Calu3 (cell line): ENCODE measurements around the gene ANKRD66. TPM values are rescaled to one million over a fixed set of nuclear protein-coding genes. Genes with fewer than 3 reads are reported as not detected.

ENCODE experiments used
- BruUV-seq: library from RNA; stranded (reverse); fragments of 400-500 nt; replicated peaks from 2 replicates; lab custom pipeline; 2021; lab: Mats Ljungman, UMichigan
- CTCF ChIA-PET: fragments of 300-600 bp; sonication (Branson Sonifier 250); formaldehyde crosslinking; loops from one replicate; lab custom pipeline; 2022; ENCODE audit warnings: antibody characterized with exemption; lab: Charles Lee
- DNase-seq: peaks from one replicate; pipeline ENCODE4 v3.0.0; 2022
- H3K27ac Mint-ChIP-seq: one replicate; pipeline ENCODE4 v1.8.0; 2022; ENCODE audit warnings: mixed read lengths; ENCODE audit not compliant: unreplicated experiment
- H3K27me3 Mint-ChIP-seq: one replicate; pipeline ENCODE4 v1.8.0; 2022; ENCODE audit warnings: mixed read lengths; ENCODE audit not compliant: unreplicated experiment
- H3K36me3 Mint-ChIP-seq: one replicate; pipeline ENCODE4 v1.8.0; 2022; ENCODE audit warnings: mild to moderate bottlenecking, moderate library complexity, mixed read lengths; ENCODE audit not compliant: insufficient read depth, unreplicated experiment
- H3K4me1 Mint-ChIP-seq: one replicate; pipeline ENCODE4 v1.8.0; 2022; ENCODE audit warnings: mild to moderate bottlenecking, low read depth, mixed read lengths; ENCODE audit not compliant: unreplicated experiment
- H3K4me3 Mint-ChIP-seq: one replicate; pipeline ENCODE4 v1.8.0; 2022; ENCODE audit warnings: mild to moderate bottlenecking, low read depth, moderate library complexity, mixed read lengths; ENCODE audit not compliant: unreplicated experiment
- H3K9me3 Mint-ChIP-seq: one replicate; pipeline ENCODE4 v1.8.0; 2022; ENCODE audit warnings: low read depth, mixed read lengths; ENCODE audit not compliant: unreplicated experiment
- CTCF ChIP-seq: fragments of 200-600 bp; IDR thresholded peaks from one replicate; pipeline ENCODE4 v1.8.0; 2022; ENCODE audit warnings: antibody characterized with exemption; ENCODE audit not compliant: unreplicated experiment
- intact Hi-C: fragments of 100-400 bp; cut with micrococcal nuclease; formaldehyde crosslinking; loops from one replicate; pipeline ENCODE4 v1.10.0; 2022; ENCODE audit not compliant: unreplicated experiment
- total RNA-seq: library from RNA; stranded (reverse); gene quantifications from 2 replicates; pipeline ENCODE4 v1.2.3, GENCODE V29; 2022

The ANKRD66 gene
- total RNA-seq, 1 experiment from 2014 or later, result not detected

- no peak overlapping the region for H3K27ac Mint-ChIP-seq
- DNase-seq, result no peak
- BruUV-seq, result no TSS peak
- no peaks in the 10 kb centered on the region for H3K9me3 Mint-ChIP-seq
- no peaks in the 10 kb centered on the region for H3K27me3 Mint-ChIP-seq
- intact Hi-C loops, result no loop called here
- no peaks in the 10 kb centered on the region for H3K36me3 Mint-ChIP-seq
- H3K4me3 Mint-ChIP-seq, result no peak overlapping the region
- CTCF ChIA-PET, result no interaction called here
- H3K4me1 Mint-ChIP-seq, result peaks cover 13% of the 10 kb centered on the region
- no peak for TF ChIP-seq CTCF
These were observed 49.1 kb downstream of the ANKRD66 start for GRCh38 chr6:46795816-46796215.

GRCh38 chr6:46796848-46797580 is 50.3 kb downstream of the ANKRD66 start:
- no TSS peak for BruUV-seq
- DNase-seq, result no peak
- H3K36me3 Mint-ChIP-seq, result no peaks in the 10 kb centered on the region

DNA sequence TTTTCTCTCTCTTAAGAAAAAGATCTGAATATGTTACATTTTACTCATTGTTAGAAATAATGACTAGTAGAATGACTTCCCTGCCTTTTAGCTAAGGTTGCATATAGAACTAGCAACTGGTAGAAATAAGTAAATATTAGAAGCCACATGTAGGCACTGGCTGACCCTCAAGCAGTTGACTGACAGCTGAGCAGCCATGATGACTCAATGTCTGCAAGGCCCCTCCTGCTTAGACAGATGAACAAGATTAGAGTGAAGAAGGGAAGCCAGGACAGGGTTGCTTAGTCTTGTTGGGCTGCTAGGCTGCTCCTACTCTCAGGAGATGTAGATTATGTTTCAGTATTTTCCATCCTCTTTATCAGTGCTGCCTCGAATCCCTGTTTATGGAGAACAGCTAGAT is 52.9 kb downstream of the ANKRD66 start:
- TF ChIP-seq CTCF, result no peak
- Mint-ChIP-seq H3K36me3 (no peaks in the 10 kb centered on the region), H3K27ac (no peak overlapping the region), H3K9me3 (no peaks in the 10 kb centered on the region), H3K27me3 (no peaks in the 10 kb centered on the region), H3K4me3 (no peak overlapping the region), H3K4me1 (peaks cover 13% of the 10 kb centered on the region)
- BruUV-seq, result no TSS peak
- CTCF ChIA-PET, result no interaction called here
- no peak for DNase-seq
- intact Hi-C loops, result no loop called here

More at GRCh38 chr6:46796848-46797580, 50.3 kb downstream of the ANKRD66 start:
- intact Hi-C loops, result no loop called here
- CTCF ChIA-PET, result interaction anchor here (1.0 kb wide), 1 partner anchor 9 kb away, joined by 5 read pairs; no protein-coding TSS in a partner anchor
- Mint-ChIP-seq H3K4me3 (no peak overlapping the region), H3K4me1 (peaks cover 13% of the 10 kb centered on the region), H3K27ac (no peak overlapping the region), H3K27me3 (no peaks in the 10 kb centered on the region), H3K9me3 (no peaks in the 10 kb centered on the region)
- no peak for TF ChIP-seq CTCF

DNA sequence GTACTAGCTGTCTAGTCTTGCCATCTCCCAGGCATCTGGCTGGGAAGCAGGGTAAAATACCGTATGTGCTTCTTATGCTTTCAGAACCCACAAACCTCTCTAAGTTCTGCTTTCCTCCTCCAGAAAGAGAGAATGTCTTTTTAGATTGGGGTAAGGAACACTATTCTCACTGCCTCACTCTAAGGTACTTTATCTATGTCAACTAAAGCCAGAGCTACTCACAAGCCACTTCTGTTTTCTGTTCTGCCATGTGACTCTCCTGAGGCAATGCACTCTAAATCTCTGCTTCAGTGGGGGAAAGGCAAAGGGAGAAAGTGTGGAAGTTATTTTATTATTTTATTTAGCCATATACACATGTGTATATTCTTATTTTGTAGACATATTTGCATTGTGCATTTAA is 62.1 kb downstream of the ANKRD66 start:
- intact Hi-C loops, result no loop called here
- DNase-seq, result no peak
- no peak overlapping the region for H3K27ac Mint-ChIP-seq
- no peaks in the 10 kb centered on the region for H3K36me3 Mint-ChIP-seq
- peaks cover 2% of the 10 kb centered on the region for H3K9me3 Mint-ChIP-seq
- H3K4me1 Mint-ChIP-seq, result no peaks in the 10 kb centered on the region
- H3K4me3 Mint-ChIP-seq, result no peak overlapping the region
- no TSS peak for BruUV-seq
- peaks cover 15% of the 10 kb centered on the region for H3K27me3 Mint-ChIP-seq
- CTCF ChIA-PET, result no interaction called here
- TF ChIP-seq CTCF, result no peak

Other genes with a start within 250 kb of the ANKRD66 start
- gene CYP39A1, start 94.1 kb upstream of the ANKRD66 start, total RNA-seq, result 0.88 and 1.7 TPM in 2 replicates
- 5.4 and 8.8 TPM in 2 replicates for gene SLC25A27, start 94.0 kb upstream of the ANKRD66 start, total RNA-seq
- 0.07 and 0.10 TPM in 2 replicates for gene TDRD6, start 59.0 kb upstream of the ANKRD66 start, total RNA-seq
- 1.9 and 2.1 TPM in 2 replicates for gene PLA2G7, start 11.6 kb upstream of the ANKRD66 start, total RNA-seq
- not detected in 2 replicates for gene MEP1A, start 46.5 kb downstream of the ANKRD66 start, total RNA-seq
- 0.07 and 0.24 TPM in 2 replicates for gene ADGRF5, start 175.0 kb downstream of the ANKRD66 start, total RNA-seq